GM18511 (cell line): ENCODE measurements around the gene PTPN23.

ENCODE experiments used
- ATAC-seq: cut with Tn5 transposase; IDR thresholded peaks from one replicate; pipeline ENCODE4 v1.9.1; 2021; ENCODE audit warnings: mild to moderate bottlenecking, moderate library complexity; ENCODE audit not compliant: unreplicated experiment

Gene PTPN23

GRCh38 chr3:47405820-47406761, 25.3 kb downstream of the PTPN23 start:
- ATAC-seq: no peak

- ATAC-seq: no peak
Measured at GRCh38 chr3:47406762-47407149, 25.9 kb downstream of the PTPN23 start.

- no peak for ATAC-seq
Measured at GRCh38 chr3:47407237-47407636, 26.4 kb downstream of the PTPN23 start.

GRCh38 chr3:47407896-47408838, 27.3 kb downstream of the PTPN23 start:
- ATAC-seq: no peak

GRCh38 chr3:47408839-47409229, 28.0 kb downstream of the PTPN23 start:
- no peak for ATAC-seq

GRCh38 chr3:47409284-47409683, 28.5 kb downstream of the PTPN23 start:
- no peak for ATAC-seq

- no peak for ATAC-seq
Measured at GRCh38 chr3:47409688-47410416, 29.0 kb downstream of the PTPN23 start.

- ATAC-seq: no peak
Measured at GRCh38 chr3:47410417-47410720, 29.5 kb downstream of the PTPN23 start.

GRCh38 chr3:47410801-47411646, 30.2 kb downstream of the PTPN23 start:
- no peak for ATAC-seq

- no peak for ATAC-seq
Measured at GRCh38 chr3:47411696-47412452, 31.1 kb downstream of the PTPN23 start.

- ATAC-seq: no peak
Measured at GRCh38 chr3:47412453-47412756, 31.6 kb downstream of the PTPN23 start.

GRCh38 chr3:47412842-47413520, 32.2 kb downstream of the PTPN23 start:
- ATAC-seq: no peak

GRCh38 chr3:47413751-47414150, 32.9 kb downstream of the PTPN23 start:
- no peak for ATAC-seq

GRCh38 chr3:47414161-47414564, 33.3 kb downstream of the PTPN23 start:
- ATAC-seq: no peak

- ATAC-seq: no peak
Measured at GRCh38 chr3:47414666-47415587, 34.1 kb downstream of the PTPN23 start.

GRCh38 chr3:47416041-47416440, 35.2 kb downstream of the PTPN23 start:
- no peak for ATAC-seq

- no peak for ATAC-seq
Measured at GRCh38 chr3:47418167-47419082, 37.6 kb downstream of the PTPN23 start.
